ENCODE data around the gene DDX53. TPM values are rescaled to one million over a fixed set of nuclear protein-coding genes. Genes with fewer than 3 reads are reported as not detected.

DDX53 gene
- total RNA-seq, 1 experiment from 2014 or later = not detected

DNA sequence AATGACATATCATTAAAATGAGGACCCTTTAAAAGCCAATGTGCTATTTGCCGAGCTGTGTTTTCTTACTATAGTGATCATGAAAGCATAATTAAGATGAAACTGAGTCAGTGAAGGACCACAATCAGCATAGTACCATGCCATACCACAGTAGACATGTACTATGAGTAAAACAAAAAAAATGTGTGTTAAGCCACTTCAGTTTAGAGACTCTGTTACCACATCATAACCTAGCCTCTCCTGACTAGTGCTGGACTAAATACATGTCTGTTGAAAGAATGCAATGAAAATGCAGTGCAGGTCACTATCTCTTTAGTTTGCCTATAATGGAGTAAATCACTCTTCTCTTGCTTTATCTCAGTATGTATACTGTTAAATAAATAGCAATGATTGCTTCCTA, 12.3 kb upstream of the DDX53 start:
- TF ChIP-seq, protein P1, sequence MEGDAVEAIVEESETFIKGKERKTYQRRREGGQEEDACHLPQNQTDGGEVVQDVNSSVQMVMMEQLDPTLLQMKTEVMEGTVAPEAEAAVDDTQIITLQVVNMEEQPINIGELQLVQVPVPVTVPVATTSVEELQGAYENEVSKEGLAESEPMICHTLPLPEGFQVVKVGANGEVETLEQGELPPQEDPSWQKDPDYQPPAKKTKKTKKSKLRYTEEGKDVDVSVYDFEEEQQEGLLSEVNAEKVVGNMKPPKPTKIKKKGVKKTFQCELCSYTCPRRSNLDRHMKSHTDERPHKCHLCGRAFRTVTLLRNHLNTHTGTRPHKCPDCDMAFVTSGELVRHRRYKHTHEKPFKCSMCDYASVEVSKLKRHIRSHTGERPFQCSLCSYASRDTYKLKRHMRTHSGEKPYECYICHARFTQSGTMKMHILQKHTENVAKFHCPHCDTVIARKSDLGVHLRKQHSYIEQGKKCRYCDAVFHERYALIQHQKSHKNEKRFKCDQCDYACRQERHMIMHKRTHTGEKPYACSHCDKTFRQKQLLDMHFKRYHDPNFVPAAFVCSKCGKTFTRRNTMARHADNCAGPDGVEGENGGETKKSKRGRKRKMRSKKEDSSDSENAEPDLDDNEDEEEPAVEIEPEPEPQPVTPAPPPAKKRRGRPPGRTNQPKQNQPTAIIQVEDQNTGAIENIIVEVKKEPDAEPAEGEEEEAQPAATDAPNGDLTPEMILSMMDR (conservative IDR thresholded peaks at IDR 0.05) = no peak
- TF ChIP-seq EZH2 (IDR thresholded peaks at IDR 0.05; ENCODE audit: low read depth) = no peak
- Histone ChIP-seq H3K4me2 (no peak overlapping the region), H3K9me3 (ENCODE audit: insufficient read depth, low read depth) (no peaks in the 10 kb centered on the region), H3K4me3 (no peak overlapping the region), H4K20me1 (ENCODE audit: insufficient read depth) (no peaks in the 10 kb centered on the region), H2AFZ (no peak overlapping the region), H3K36me3 (ENCODE audit: low read depth) (no peaks in the 10 kb centered on the region), H3K9me2 (ENCODE audit: insufficient read depth) (no peaks in the 10 kb centered on the region), H3K4me1 (replicated peaks; ENCODE audit: insufficient read depth) (no peaks in the 10 kb centered on the region), H3F3A (ENCODE audit: insufficient read depth, low read depth) (no peaks in the 10 kb centered on the region), H3K27me3 (ENCODE audit: insufficient read depth, low read depth) (no peaks in the 10 kb centered on the region), H3K27ac (no peak overlapping the region), H3K79me2 (ENCODE audit: low read depth) (no peaks in the 10 kb centered on the region)
- DNase-seq = no peak
- intact Hi-C loops (cut with micrococcal nuclease; ENCODE audit: unreplicated experiment) = no loop called here
- no TSS peak for BruUV-seq (replicated peaks)
- ChIA-PET CTCF (no interaction called here), POLR2A (ENCODE audit: unreplicated experiment) (no interaction called here)

DNA sequence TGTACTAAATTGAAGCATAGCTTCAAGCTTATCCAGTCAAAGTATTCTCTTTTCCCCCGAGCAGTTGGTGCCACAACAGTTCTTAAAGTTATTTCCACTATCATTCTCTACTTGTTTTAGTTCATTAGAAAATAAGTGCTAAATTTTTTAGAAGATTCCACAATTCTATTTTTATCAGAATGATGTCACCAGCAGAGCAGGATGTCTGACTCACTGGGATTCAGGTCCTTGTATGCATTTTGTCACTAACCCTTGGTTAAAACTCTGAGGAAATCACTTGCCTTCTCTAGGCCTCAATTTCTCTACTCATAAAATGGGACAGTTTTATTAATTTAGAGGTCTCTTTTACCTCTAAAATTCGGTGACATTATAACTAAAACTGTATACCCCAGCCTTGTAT, 3.4 kb downstream of the DDX53 start:
- Histone ChIP-seq H3K9me3 (ENCODE audit: insufficient read depth, low read depth) (no peaks in the 10 kb centered on the region), H3K9me2 (ENCODE audit: insufficient read depth) (no peaks in the 10 kb centered on the region), H3K27me3 (ENCODE audit: insufficient read depth, low read depth) (no peaks in the 10 kb centered on the region), H3F3A (ENCODE audit: insufficient read depth, low read depth) (no peaks in the 10 kb centered on the region), H4K20me1 (ENCODE audit: insufficient read depth) (no peaks in the 10 kb centered on the region), H3K4me2 (no peak overlapping the region), H3K4me3 (no peak overlapping the region), H3K4me1 (replicated peaks; ENCODE audit: insufficient read depth) (no peaks in the 10 kb centered on the region), H2AFZ (no peak overlapping the region), H3K36me3 (ENCODE audit: low read depth) (no peaks in the 10 kb centered on the region), H3K79me2 (ENCODE audit: low read depth) (no peaks in the 10 kb centered on the region), H3K27ac (no peak overlapping the region)
- no peak for DNase-seq
- CTCF ChIA-PET = no interaction called here
- intact Hi-C loops (cut with micrococcal nuclease; ENCODE audit: unreplicated experiment) = no loop called here
- no TSS peak for BruUV-seq (replicated peaks)
- POLR2A ChIA-PET (ENCODE audit: unreplicated experiment) = no interaction called here
- TF ChIP-seq, protein P1 (conservative IDR thresholded peaks at IDR 0.05) = no peak
- TF ChIP-seq EZH2 (IDR thresholded peaks at IDR 0.05; ENCODE audit: low read depth) = no peak

DNA sequence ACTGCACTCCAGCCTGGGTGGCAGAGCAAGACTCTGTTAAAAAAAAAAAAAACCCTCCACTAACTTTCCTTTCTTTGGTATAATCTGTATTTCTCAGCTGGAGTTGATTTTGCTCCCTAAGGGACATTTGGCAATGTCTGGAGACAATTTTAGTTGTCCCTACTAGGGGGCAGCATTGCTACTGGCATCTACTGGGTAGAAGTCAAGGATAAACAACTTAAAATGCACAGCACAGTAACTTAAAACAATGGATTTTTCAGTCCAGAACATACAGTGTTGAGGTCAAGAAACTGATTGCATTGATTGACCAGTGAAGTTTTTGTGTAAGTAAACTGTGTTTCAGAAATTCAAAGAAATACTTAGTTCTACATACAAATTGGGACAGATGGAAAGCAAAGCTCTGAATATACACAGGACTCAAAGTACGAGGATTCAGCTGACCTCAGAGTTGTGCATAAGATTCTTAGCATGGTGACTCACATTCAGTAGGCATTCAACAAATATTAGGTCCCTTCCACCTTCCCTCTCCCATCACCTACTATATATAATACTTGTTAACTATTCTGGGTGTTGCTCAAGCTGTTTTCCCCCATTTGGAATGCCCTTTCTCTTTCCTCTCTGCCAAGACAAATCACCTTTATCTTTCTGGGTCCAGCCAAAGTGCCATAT, 8.8 kb downstream of the DDX53 start:
- intact Hi-C loops (cut with micrococcal nuclease; ENCODE audit: unreplicated experiment) = no loop called here

More for the DNA sequence above, 8.8 kb downstream of the DDX53 start:
- no TSS peak for BruUV-seq (replicated peaks)
- 0 out of 2 replicates have a peak overlapping the region, but pooled peaks have one; percentile 33 for H2AFZ ChIP-seq
- no peaks in the 10 kb centered on the region for H3K27me3 ChIP-seq (ENCODE audit: insufficient read depth, low read depth)
- H3K9me3 ChIP-seq (ENCODE audit: insufficient read depth, low read depth) = no peaks in the 10 kb centered on the region
- no peak overlapping the region for H3K27ac ChIP-seq
- no peak overlapping the region for H3K4me3 ChIP-seq
- H3F3A ChIP-seq (ENCODE audit: insufficient read depth, low read depth) = no peaks in the 10 kb centered on the region
- H3K4me1 ChIP-seq (replicated peaks; ENCODE audit: insufficient read depth) = no peaks in the 10 kb centered on the region
- H3K79me2 ChIP-seq (ENCODE audit: low read depth) = no peaks in the 10 kb centered on the region
- DNase-seq = no peak
- no peak for TF ChIP-seq EZH2 (IDR thresholded peaks at IDR 0.05; ENCODE audit: low read depth)
- TF ChIP-seq, protein P1 (conservative IDR thresholded peaks at IDR 0.05) = peak; percentile 61
- POLR2A ChIA-PET (ENCODE audit: unreplicated experiment) = no interaction called here
- H3K9me2 ChIP-seq (ENCODE audit: insufficient read depth) = no peaks in the 10 kb centered on the region
- CTCF ChIA-PET = no interaction called here
- no peaks in the 10 kb centered on the region for H4K20me1 ChIP-seq (ENCODE audit: insufficient read depth)
- H3K36me3 ChIP-seq (ENCODE audit: low read depth) = no peaks in the 10 kb centered on the region
- H3K4me2 ChIP-seq = no peak overlapping the region
